GM06990 (cell line): ENCODE results near the gene TANGO2.

Source experiments
- DNase-seq: peaks from one replicate; pipeline ENCODE4 v3.0.0-alpha.2; 2011; ENCODE audit not compliant: insufficient read length; ENCODE audit errors: extremely low read depth
- H3K27me3 ChIP-seq: replicated peaks from 2 replicates; pipeline ENCODE4 v1.6.0; 2011; ENCODE audit warnings: low read length; ENCODE audit not compliant: control insufficient read depth, insufficient read depth
- H3K36me3 ChIP-seq: 2 replicates; pipeline ENCODE4 v1.5.1; 2011; ENCODE audit warnings: low read length; ENCODE audit not compliant: control insufficient read depth, insufficient read depth
- H3K4me3 ChIP-seq: replicated peaks from 2 replicates; pipeline ENCODE4 v1.5.1; 2011; ENCODE audit warnings: low read depth, mild to moderate bottlenecking, control low read depth, low read length
- TF ChIP-seq, protein P1 (sequence below): IDR thresholded peaks from 2 replicates; pipeline ENCODE4 v1.5.1; 2011; ENCODE audit warnings: low read length, control low read depth, mild to moderate bottlenecking, inconsistent platforms; ENCODE audit not compliant: insufficient read depth, poor library complexity, severe bottlenecking

The TANGO2 gene

GRCh38 chr22:20036535-20037392 is 15.9 kb downstream of the TANGO2 start:
- DNase-seq = no peak
- H3K36me3 ChIP-seq = peaks cover 4% of the 10 kb centered on the region
- TF ChIP-seq, protein P1, sequence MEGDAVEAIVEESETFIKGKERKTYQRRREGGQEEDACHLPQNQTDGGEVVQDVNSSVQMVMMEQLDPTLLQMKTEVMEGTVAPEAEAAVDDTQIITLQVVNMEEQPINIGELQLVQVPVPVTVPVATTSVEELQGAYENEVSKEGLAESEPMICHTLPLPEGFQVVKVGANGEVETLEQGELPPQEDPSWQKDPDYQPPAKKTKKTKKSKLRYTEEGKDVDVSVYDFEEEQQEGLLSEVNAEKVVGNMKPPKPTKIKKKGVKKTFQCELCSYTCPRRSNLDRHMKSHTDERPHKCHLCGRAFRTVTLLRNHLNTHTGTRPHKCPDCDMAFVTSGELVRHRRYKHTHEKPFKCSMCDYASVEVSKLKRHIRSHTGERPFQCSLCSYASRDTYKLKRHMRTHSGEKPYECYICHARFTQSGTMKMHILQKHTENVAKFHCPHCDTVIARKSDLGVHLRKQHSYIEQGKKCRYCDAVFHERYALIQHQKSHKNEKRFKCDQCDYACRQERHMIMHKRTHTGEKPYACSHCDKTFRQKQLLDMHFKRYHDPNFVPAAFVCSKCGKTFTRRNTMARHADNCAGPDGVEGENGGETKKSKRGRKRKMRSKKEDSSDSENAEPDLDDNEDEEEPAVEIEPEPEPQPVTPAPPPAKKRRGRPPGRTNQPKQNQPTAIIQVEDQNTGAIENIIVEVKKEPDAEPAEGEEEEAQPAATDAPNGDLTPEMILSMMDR = no peak
- no peaks in the 10 kb centered on the region for H3K27me3 ChIP-seq
- no peak overlapping the region for H3K4me3 ChIP-seq

GRCh38 chr22:20037419-20037818 is 16.5 kb downstream of the TANGO2 start:
- peaks cover 2% of the 10 kb centered on the region for H3K36me3 ChIP-seq
- TF ChIP-seq, protein P1 = no peak
- H3K4me3 ChIP-seq = no peak overlapping the region
- no peaks in the 10 kb centered on the region for H3K27me3 ChIP-seq
- DNase-seq = no peak

DNA sequence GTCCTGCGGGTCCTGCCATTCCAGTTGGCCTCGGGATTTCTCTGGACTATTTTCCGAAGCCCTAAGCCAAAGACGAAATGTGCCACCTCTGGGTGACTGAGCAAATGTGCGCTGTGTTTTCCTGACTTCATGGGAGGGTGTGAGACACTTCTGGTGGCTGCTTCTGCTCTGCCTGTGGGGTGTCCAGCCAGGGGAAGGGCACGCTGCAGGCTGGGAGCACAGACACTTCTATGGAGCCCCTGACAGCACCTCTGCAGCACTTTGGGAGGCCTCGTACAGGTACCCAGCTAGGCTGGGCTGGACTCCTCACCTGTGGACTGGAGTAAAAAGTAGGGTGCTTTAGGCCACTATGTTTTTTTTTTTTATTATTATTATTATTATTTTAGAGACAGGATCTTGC is 17.7 kb downstream of the TANGO2 start:
- TF ChIP-seq, protein P1 = no peak
- no peak for DNase-seq
- H3K36me3 ChIP-seq = peaks cover 3% of the 10 kb centered on the region

DNA sequence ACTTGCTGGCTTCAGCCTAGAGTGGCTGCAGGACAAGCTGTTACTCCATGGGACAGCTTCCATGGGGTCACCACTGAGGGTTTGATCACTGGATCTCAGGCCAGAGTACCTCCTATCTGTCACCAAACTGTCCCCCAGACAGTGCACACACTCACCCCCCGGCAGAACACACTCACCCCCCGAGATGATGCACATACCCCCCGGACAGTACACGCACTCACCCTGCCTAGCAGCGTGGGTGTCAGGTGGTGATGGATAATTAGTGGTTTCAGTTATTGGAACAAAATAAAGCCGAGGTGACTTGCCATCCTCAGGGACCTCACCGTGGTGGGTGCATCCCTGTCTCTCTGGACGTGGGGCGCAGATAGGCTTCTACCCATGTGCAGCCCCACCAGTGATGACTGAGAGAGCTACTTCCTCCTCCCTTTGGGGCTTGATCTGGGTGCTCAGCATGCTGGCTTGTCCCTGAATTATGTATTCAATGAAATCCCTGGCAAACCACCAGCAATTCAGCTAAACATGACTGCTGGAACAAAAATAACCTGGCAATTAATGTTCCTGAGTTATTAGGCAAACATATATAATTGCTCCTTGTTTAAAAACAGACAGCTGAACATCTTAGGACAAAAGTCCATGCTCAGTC is 18.9 kb downstream of the TANGO2 start:
- TF ChIP-seq, protein P1 = no peak
- H3K27me3 ChIP-seq = no peaks in the 10 kb centered on the region
- peaks cover 4% of the 10 kb centered on the region for H3K36me3 ChIP-seq
- H3K4me3 ChIP-seq = no peak overlapping the region
- DNase-seq = no peak

More for the DNA sequence above, 17.7 kb downstream of the TANGO2 start:
- no peak overlapping the region for H3K4me3 ChIP-seq
- no peaks in the 10 kb centered on the region for H3K27me3 ChIP-seq

DNA sequence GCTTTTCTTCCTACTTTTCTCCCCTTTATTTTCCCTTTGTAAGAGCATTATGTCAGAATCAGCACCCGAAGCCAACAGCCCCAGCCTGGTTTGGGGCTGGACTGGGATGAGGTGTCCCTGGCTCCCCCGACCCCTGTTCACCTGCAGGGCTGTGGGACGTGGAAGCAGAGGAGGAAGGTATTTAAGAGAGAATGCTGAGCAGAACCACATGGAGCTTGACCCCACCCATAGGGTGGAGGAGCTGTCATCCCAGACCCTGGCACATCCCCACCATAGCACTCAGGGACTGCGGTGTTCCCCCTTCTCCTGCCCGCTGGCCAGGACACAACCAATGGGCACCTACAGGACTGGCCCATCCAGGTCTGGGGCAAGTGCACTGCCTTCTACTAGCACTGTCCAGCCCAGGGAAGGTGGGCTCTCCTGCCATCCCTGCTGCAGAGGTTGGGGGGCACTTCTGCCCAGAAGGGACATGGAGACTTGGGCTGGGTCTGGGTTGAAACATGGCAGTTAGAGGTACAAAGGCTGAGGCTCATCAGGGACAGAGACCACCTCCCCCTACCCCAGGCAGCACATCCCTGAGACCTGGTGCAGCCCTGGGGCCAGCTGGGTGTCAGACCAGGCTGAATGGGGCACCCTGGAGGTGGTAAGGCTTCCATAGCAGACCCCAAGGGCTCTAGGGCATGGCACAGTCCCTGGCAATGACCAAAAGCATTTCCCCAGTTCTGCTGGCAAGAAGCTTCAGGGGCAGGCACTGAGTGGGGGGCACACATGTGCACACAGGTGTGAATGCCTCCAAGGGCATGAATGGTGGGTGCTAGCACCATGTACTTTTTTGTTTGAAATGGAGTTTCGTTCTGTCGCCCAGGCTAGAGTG is 19.7 kb downstream of the TANGO2 start:
- H3K36me3 ChIP-seq = peaks cover 4% of the 10 kb centered on the region
- TF ChIP-seq, protein P1 = no peak

More for the DNA sequence above, 19.7 kb downstream of the TANGO2 start:
- Histone ChIP-seq H3K4me3 (no peak overlapping the region), H3K27me3 (no peaks in the 10 kb centered on the region)
- no peak for DNase-seq
